ENCODE data around the gene SLC38A9. TPM values are rescaled to one million over a fixed set of nuclear protein-coding genes. Genes with fewer than 3 reads are reported as not detected.

The SLC38A9 gene
- total RNA-seq, 6 experiments from 2014 or later, result 12.5 to 21.0 (median 14.8) TPM

- Histone ChIP-seq H3K4me3 (no peak overlapping the region), H3K36me3 (no peaks in the 10 kb centered on the region), H3K4me1 (no peaks in the 10 kb centered on the region), H3K27ac (no peak overlapping the region), H3K9me3 (no peaks in the 10 kb centered on the region), H3K27me3 (no peaks in the 10 kb centered on the region)
- TF ChIP-seq, protein P1, sequence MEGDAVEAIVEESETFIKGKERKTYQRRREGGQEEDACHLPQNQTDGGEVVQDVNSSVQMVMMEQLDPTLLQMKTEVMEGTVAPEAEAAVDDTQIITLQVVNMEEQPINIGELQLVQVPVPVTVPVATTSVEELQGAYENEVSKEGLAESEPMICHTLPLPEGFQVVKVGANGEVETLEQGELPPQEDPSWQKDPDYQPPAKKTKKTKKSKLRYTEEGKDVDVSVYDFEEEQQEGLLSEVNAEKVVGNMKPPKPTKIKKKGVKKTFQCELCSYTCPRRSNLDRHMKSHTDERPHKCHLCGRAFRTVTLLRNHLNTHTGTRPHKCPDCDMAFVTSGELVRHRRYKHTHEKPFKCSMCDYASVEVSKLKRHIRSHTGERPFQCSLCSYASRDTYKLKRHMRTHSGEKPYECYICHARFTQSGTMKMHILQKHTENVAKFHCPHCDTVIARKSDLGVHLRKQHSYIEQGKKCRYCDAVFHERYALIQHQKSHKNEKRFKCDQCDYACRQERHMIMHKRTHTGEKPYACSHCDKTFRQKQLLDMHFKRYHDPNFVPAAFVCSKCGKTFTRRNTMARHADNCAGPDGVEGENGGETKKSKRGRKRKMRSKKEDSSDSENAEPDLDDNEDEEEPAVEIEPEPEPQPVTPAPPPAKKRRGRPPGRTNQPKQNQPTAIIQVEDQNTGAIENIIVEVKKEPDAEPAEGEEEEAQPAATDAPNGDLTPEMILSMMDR (IDR thresholded peaks at IDR 0.05), result no peak
- TF ChIP-seq POLR2A (IDR thresholded peaks at IDR 0.05), result no peak
- no peak for DNase-seq
- 59% methylated on average over 3 of the region's 3 CpGs for WGBS (ENCODE audit: insufficient coverage, low coverage, low lambda C conversion rate, missing lambda C conversion rate)
- ATAC-seq, result no peak
- intact Hi-C loops (cut with DNase I), result no loop called here
These were observed 38.4 kb upstream of the SLC38A9 start for GRCh38 chr5:55750499-55750898.

DNA sequence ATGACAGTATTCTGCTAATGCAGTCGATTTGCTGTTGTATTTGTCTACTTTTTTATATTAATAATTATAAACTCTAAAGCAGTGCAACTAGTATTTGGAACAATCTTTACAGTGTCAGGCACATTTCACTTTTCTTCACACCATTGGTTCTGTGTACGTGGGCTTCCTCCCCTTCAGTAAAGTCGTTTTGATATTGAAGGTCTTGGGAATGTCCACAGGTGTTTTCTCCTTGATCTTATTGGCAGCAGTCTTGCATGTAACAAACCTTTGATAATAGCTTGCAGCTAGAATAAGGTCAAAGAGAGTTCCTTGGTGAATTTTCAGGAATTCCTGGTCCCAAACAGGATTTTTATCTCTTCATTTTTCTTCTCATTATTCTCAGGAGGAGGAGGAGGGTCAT lies 37.9 kb upstream of the SLC38A9 start:
- ATAC-seq (no peak), DNase-seq (no peak)
- intact Hi-C loops (cut with DNase I), result no loop called here
- Histone ChIP-seq H3K36me3 (no peaks in the 10 kb centered on the region), H3K27ac (no peak overlapping the region), H3K4me1 (no peaks in the 10 kb centered on the region), H3K4me3 (no peak overlapping the region), H3K27me3 (no peaks in the 10 kb centered on the region), H3K9me3 (no peaks in the 10 kb centered on the region)
- 61% methylated on average over 3 of the region's 3 CpGs for WGBS (ENCODE audit: insufficient coverage, low coverage, low lambda C conversion rate, missing lambda C conversion rate)
- TF ChIP-seq, protein P1 (IDR thresholded peaks at IDR 0.05), result no peak
- no peak for TF ChIP-seq POLR2A (IDR thresholded peaks at IDR 0.05)

DNA sequence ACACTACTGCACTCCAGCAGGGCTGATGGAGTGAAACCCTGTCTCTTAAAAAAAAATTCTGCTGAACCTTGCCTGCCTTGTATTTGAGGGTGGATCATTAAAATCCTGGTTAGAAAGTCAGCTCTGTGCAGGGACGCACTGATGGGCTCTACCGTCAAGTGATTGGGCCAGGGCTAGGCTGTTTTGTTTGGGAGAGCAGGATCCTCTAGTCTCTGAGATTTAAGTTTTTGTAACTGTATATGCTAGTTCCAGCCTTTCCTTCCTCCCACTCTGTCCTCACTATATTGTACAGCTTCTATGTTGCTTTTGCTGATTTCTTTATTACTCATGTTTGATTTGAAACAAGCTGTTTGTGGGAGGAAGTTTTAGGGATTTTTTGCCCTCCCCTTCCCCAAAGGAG lies 37.3 kb upstream of the SLC38A9 start:
- H3K27me3 ChIP-seq, result no peaks in the 10 kb centered on the region
- DNase-seq (no peak), ATAC-seq (no peak)
- no peaks in the 10 kb centered on the region for H3K36me3 ChIP-seq
- no CpG with 5 or more reads among the region's 2 CpGs for WGBS (ENCODE audit: insufficient coverage, low coverage, low lambda C conversion rate, missing lambda C conversion rate)
- H3K9me3 ChIP-seq, result no peaks in the 10 kb centered on the region
- H3K27ac ChIP-seq, result no peak overlapping the region
- intact Hi-C loops (cut with DNase I), result no loop called here
- no peak overlapping the region for H3K4me3 ChIP-seq
- TF ChIP-seq POLR2A (IDR thresholded peaks at IDR 0.05), result no peak
- TF ChIP-seq, protein P1 (IDR thresholded peaks at IDR 0.05), result no peak
- H3K4me1 ChIP-seq, result no peaks in the 10 kb centered on the region

- ATAC-seq (no peak), DNase-seq (no peak)
- H3K36me3 ChIP-seq, result no peaks in the 10 kb centered on the region
- 60% methylated on average over 2 of the region's 2 CpGs for WGBS (ENCODE audit: insufficient coverage, low coverage, low lambda C conversion rate, missing lambda C conversion rate)
- H3K27ac ChIP-seq, result no peak overlapping the region
- H3K4me3 ChIP-seq, result no peak overlapping the region
- TF ChIP-seq POLR2A (IDR thresholded peaks at IDR 0.05), result no peak
- TF ChIP-seq, protein P1 (IDR thresholded peaks at IDR 0.05), result no peak
- no peaks in the 10 kb centered on the region for H3K27me3 ChIP-seq
- intact Hi-C loops (cut with DNase I), result no loop called here
- no peaks in the 10 kb centered on the region for H3K4me1 ChIP-seq
- H3K9me3 ChIP-seq, result no peaks in the 10 kb centered on the region
These were observed 35.7 kb upstream of the SLC38A9 start for GRCh38 chr5:55747778-55748318.

DNA sequence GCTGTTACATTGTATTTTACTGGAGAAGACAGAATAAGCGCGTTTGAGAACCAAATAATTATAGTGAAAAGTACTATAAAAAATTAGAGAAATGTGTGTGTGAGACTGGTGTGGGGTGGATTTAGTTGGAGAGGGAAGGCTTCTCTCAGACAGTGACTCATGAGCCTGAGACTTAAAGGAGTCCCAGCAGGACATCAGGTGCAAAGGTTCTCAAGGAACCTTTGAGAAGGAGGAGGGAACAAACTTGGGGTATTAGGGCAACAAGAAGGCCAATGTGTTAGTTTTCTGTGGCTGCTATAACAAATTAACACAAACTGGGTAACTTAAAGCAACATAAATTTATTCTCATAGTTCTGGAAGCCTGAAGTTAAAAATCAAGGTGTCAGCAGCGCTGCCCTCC lies 30.7 kb upstream of the SLC38A9 start:
- H3K4me3 ChIP-seq, result no peak overlapping the region
- H3K36me3 ChIP-seq, result no peaks in the 10 kb centered on the region
- intact Hi-C loops (cut with DNase I), result no loop called here
- no peaks in the 10 kb centered on the region for H3K27me3 ChIP-seq
- no peaks in the 10 kb centered on the region for H3K4me1 ChIP-seq
- no peak for TF ChIP-seq POLR2A (IDR thresholded peaks at IDR 0.05)
- TF ChIP-seq, protein P1 (IDR thresholded peaks at IDR 0.05), result no peak
- WGBS (ENCODE audit: insufficient coverage, low coverage, low lambda C conversion rate, missing lambda C conversion rate), result 100% methylated on average over 3 of the region's 3 CpGs
- no peak for ATAC-seq
- H3K9me3 ChIP-seq, result no peaks in the 10 kb centered on the region
- no peak for DNase-seq
- H3K27ac ChIP-seq, result no peak overlapping the region

Measured in right lobe of liver (tissue), 6 donors.